DMS 273 treated with DMSO at 0.1 percent for 48 hours (cell line): ENCODE data around the gene SUSD5.
"Not testable (repeated sequence)": the region's sequence is repeated elsewhere in the genome, so short reads cannot be mapped to it uniquely, and the experiment has no call there.

Experiments used
- DNase-seq: peaks from one replicate; lab custom pipeline; 2025; lab: John Stamatoyannopoulos, UW

The SUSD5 gene

DNA sequence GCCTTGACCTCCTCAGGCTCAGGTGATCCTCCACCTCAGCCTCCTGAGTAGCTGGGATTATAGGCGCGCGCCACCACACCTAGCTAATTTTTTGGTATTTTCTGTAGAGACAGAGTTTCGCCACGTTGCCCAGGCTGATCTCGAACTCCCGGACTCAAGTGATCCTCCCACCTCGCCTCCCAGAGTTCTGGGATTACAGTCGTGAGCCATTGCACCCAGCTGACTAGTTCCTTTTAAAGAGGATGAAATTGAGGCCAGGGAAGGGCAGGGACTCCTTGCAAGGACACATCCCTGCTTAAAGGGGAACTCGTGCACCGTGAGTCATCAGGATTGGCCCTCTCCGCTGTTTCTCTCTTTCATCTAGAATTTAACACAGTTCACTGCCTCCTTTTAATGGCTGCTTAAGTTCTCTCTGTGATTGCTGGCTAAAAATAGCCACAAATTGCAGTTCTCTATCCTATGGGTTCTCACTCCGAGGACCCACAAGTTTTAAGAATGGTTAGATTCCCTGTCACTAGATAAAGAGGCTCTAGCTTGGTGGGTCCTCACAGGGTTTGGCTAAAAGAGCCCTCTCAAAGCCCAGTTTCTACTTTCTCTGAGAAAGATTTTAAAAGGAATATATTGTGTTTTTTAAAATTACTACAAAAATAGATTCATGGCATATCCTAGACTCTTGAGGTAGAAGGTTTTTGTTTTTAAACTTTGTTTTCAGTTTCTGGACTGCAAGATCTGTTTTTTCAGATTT is 103.4 kb downstream of the SUSD5 start:
- DNase-seq: no peak

DNA sequence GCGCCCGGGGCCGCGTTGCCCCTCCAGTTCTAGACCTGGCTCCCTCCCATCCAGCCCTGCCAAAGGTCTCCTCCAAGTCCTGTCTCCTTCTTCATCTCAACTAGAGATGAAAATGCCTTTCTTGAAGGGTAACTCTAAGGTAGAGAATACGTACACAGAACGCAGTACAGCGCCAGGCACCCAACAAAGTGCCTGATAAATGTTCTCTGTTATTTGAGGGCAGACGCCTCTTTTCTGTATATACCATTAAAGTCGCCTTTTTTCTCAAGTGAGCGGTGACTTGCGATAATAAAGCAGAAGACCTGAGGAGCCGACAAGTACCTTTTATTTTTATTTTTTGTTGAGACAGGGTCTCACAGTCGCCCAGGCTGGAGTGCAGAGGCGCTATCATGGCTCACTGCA is 104.0 kb downstream of the SUSD5 start:
- DNase-seq: no peak

DNA sequence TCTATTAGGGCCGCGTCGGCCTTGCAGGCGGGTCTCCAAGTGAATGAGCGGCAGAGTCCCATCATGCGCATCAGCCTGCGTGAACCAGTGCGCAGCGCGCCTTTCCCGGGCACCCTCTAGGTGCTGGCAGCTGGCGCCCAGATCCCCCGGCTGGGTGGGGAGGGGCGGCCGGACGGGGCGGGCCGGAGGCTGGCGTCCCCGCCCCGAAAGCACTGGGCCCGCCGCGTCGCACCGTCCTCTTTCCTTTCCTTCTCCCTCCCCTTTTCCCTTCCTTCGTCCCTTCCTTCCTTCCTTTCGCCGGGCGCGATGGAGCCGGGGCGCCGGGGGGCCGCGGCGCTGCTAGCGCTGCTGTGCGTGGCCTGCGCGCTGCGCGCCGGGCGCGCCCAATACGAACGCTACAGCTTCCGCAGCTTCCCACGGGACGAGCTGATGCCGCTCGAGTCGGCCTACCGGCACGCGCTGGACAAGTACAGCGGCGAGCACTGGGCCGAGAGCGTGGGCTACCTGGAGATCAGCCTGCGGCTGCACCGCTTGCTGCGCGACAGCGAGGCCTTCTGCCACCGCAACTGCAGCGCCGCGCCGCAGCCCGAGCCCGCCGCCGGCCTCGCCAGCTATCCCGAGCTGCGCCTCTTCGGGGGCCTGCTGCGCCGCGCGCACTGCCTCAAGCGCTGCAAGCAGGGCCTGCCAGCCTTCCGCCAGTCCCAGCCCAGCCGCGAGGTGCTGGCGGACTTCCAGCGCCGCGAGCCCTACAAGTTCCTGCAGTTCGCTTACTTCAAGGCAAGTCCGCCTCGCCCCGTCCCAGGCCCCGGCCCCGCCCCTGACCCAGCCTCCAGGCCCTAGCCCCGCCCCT is 104.6 kb downstream of the SUSD5 start, which contains the start of gene CRTAP:
Gene CRTAP, plus strand, starts transcription at position 243 of the 850 bp plus-strand sequence. Its CDS starts 64 bp downstream, at position 307.
- peak; percentile 73 for DNase-seq

DNA sequence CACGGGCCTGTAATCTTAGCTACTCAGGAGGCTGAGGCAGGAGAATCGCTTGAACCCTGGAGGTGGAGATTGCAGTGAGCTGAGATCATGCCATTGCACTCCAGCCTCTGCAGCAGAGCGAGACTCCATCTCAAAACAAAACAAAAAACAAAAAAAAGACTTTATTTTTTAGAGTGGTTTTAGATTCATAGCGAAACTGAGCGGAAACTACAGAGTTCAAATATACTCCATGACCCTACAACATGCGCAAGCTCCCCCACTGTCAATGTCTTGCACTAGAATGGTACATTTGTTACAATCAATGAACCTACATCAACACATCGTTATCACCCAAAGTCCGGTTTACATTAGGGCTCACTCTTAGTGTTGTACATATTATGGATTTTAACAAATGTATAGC is 107.0 kb downstream of the SUSD5 start:
- no peak for DNase-seq

DNA sequence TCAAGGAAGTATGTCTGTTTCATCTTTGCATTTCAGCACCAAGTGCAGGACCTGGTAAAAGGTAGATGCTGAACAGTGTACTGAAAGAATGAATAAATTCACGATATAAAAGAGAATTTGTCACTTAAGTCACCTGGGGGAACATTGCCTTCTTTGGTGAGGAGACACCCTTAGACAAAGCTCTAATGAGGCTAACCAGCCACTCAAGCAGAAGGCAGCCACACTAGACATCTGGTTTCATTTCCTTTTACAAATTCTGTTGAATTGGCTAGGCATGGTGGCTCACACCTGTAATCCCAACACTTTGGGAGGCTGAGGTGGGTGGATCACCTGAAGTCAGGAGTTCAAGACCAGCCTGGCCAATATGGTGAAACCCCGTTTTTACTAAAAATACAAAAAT is 111.8 kb downstream of the SUSD5 start:
- DNase-seq: not testable (repeated sequence)

DNA sequence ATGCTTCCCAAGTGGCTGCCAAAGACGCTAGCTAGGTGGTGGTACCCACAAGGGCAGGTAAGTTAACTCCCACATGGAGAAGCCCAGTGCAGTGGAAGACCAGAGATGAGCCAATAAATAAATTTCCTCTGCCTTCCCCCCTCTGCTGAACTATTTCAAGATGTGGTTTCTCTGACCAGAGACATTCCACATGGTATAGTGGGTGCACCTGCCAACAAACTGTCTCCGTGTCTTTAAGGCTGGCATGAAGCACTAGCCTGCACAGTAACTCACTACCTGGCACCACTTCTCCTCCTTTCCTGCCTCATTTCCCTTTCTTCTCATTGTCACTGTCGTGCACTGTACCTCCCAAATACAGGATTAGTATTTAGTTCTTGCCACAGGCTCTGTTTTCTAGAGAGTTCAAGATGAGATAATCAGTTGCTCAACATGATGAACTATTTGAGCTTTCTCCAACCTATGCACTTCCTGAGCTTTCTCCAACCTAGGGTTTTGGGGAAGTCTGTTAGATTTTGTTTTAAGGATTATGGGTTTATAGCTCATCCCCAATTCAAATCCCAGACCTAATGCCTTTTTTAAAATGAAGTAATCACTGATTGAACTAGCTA is 113.2 kb downstream of the SUSD5 start:
- DNase-seq: no peak

DNA sequence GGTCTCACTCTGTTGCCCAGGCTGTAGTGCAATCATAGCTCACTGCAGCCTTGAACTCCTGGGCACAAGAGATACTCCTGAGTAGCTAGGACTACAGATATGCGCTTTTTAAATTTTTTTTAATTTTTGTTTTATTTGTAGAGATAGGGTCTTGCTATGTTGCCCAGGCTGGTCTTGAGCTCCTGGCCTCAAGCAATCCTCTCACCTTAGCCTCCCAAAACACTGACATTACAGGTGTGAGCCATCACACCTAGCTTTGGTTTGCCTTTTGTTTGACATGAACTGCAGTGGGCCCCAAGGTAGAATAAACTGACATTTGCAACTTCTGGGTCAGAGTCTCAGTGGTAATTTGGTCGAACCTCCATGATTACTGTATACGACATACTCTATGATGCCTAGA is 113.8 kb downstream of the SUSD5 start:
- DNase-seq: no peak

DNA sequence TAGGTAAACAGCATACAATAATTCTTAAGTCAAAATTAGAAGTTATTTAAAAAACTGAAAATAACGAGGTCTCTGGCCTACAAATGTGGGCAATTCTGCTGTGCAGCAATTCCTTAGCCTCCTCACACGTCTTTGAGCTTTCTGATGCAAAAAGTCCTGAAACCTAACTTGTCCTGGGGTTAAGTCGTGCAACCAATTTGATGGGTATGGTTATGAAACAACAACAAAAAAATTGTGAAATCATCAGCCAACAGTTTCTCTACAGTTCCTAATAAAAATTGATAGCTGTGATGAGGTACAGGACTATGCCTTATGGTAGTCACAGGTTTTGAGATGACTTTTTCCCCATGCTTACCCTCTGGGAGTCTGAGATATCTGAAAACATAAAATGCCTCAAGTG is 115.1 kb downstream of the SUSD5 start:
- no peak for DNase-seq

DNA sequence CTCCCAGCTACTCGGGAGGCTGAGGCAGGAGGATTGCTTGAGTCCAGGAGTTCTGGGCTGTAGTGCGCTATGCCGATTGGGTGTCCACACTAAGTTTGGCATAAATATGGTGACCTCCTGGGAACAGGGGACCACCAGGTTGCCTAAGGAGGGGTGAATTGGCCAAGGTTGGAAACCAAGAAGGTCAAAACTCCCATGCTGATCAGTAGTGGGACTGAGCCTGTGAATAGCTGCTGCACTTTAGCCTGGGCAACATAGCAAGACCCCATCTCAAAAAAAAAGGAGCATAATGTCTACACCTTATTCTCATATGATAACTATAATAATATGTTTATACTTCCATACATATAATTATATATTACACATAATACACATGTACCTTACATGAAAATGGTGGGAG is 115.6 kb downstream of the SUSD5 start:
- DNase-seq: no peak

DNA sequence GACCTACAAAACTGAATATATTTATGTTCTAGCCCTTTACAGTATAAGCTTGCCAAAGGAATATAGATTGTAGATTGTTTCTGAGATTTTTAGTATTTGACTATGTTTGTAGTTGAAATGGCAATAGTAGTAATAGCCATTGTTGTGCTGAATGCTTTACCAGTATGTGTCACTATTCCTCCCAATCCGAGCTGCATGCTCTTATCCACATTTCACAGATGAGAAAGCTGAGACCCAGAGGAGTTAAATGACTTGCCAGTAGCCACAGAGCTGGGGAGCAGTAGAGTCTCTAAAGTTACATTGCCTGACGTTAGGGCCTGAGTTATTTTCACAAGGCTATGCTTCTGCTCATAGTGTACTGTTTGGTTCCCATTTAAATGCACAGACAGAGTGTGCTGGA is 118.4 kb downstream of the SUSD5 start:
- no peak for DNase-seq
